ENCODE results near the gene ELMOD3. TPM values are rescaled to one million over a fixed set of nuclear protein-coding genes. Genes with fewer than 3 reads are reported as not detected.
"Not testable (repeated sequence)": the region's sequence is repeated elsewhere in the genome, so short reads cannot be mapped to it uniquely, and the experiment has no call there.

The ELMOD3 gene
- total and polyA plus RNA-seq, 8 donors, result 3.9 to 22.9 (median 8.0) TPM

DNA sequence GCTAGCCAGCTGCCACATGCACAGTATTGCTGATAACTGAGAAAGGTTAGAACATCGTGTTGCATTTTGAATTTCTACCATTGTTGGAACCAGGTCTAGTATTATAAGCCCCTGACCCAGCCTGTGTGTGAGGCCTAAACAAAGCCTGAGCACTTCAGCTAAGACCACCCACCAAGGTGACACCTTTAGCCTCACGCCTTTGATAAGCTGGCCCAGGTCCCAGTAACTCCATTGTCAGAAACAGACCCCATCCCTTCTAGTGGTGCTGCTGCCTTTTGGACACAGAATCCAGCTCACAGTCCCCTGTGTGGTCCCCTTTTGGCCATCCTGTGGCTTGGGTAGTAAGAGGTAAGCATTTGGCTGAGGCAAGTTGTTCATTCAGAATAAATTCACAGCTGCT is 1.6 kb downstream of the ELMOD3 start:
- intact Hi-C loops (cut with DNase I), result no loop called here
- no peak for FAIRE-seq
- H3K36me3 ChIP-seq, result peaks cover 0 to under 1% (median 0%) of the 10 kb centered on the region in 3 donors

DNA sequence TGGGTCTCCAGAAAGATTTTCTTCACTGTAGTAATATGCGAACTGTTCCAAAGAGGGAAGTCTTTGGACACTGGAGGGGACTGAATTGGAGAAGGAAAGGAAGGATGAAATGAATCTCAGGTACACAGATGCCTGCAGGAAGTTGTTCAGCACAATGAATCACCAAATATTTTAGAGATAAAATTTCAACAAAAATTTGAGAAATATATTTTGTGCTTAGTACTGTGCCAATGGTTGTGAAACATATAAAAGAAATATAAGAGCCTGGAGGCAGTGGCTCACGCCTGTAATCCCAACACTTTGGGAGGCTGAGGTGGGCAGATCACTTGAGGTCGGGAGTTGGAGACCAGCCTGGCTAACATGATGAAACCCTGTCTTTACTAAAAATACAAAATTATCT is 3.2 kb downstream of the ELMOD3 start:
- peaks cover 2 to 8% (median 5%) of the 10 kb centered on the region in 3 donors for H3K4me1 ChIP-seq
- DNase-seq (no peak), ATAC-seq (no peak), FAIRE-seq (no peak)
- H3K4me3 ChIP-seq, result no peak overlapping the region
- H3K27me3 ChIP-seq, result no peaks in the 10 kb centered on the region
- no peak overlapping the region for H3K27ac ChIP-seq
- peaks cover 0 to 4% (median 0%) of the 10 kb centered on the region in 4 donors for H3K9me3 ChIP-seq
- TF ChIP-seq, protein P1, sequence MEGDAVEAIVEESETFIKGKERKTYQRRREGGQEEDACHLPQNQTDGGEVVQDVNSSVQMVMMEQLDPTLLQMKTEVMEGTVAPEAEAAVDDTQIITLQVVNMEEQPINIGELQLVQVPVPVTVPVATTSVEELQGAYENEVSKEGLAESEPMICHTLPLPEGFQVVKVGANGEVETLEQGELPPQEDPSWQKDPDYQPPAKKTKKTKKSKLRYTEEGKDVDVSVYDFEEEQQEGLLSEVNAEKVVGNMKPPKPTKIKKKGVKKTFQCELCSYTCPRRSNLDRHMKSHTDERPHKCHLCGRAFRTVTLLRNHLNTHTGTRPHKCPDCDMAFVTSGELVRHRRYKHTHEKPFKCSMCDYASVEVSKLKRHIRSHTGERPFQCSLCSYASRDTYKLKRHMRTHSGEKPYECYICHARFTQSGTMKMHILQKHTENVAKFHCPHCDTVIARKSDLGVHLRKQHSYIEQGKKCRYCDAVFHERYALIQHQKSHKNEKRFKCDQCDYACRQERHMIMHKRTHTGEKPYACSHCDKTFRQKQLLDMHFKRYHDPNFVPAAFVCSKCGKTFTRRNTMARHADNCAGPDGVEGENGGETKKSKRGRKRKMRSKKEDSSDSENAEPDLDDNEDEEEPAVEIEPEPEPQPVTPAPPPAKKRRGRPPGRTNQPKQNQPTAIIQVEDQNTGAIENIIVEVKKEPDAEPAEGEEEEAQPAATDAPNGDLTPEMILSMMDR (IDR thresholded peaks at IDR 0.05), result no peak
- H3K36me3 ChIP-seq, result peaks cover 0 to under 1% (median 0%) of the 10 kb centered on the region in 3 donors
- WGBS, 2 donors, result 89 to 94% methylated on average over 3 of the region's 3 CpGs
- intact Hi-C loops (cut with DNase I), result no loop called here

More for the DNA sequence above, 1.6 kb downstream of the ELMOD3 start:
- Histone ChIP-seq H3K9me3 (peaks cover 0 to 4% (median 0%) of the 10 kb centered on the region in 4 donors), H3K4me3 (no peak overlapping the region), H3K27ac (no peak overlapping the region), H3K4me1 (peaks cover 3 to 9% (median 5%) of the 10 kb centered on the region in 3 donors), H3K27me3 (no peaks in the 10 kb centered on the region)
- 69 to 90% methylated on average over 2 of the region's 2 CpGs for WGBS, 2 donors
- ATAC-seq, result no peak
- DNase-seq, result no peak
- TF ChIP-seq, protein P1 (IDR thresholded peaks at IDR 0.05), result no peak

DNA sequence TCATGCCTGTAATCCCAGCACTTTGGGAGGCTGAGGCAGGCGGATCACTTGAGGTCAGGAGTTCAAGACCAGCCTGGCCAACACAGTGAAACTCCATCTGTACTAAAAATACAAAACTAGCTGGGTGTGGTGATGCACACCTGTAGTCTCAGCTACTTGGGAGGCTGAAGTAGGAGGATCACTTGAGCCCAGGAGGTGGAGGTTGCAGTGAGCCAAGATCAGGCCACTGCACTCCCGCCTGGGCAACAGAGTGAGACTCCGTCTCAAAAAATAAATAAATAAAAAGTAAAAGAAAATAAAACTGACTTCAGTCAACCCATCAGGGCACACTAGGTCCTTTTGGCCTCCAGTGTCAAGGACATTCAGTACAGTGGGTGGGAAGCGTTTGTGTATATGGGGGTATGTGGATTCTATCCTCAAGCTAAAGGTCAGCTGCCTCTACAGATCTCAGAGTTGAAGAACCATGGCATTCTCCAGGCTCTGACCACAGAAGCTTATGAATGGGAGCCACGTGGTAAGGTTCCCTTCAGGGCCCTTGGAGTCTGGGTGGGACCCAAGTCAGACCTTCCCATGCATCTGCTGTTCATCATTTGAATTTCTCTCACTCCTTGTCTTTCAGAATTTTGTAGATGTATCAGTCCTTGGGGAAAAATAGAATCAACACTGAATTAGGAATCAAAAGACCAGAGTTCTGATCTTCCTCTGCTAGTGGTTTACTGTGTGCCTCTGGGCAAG is 8.3 kb downstream of the ELMOD3 start:
- H3K9me3 ChIP-seq, H3K4me3 ChIP-seq: not testable (repeated sequence)
- WGBS, 2 donors, result 84 to 85% methylated on average over 5 of the region's 5 CpGs

DNA sequence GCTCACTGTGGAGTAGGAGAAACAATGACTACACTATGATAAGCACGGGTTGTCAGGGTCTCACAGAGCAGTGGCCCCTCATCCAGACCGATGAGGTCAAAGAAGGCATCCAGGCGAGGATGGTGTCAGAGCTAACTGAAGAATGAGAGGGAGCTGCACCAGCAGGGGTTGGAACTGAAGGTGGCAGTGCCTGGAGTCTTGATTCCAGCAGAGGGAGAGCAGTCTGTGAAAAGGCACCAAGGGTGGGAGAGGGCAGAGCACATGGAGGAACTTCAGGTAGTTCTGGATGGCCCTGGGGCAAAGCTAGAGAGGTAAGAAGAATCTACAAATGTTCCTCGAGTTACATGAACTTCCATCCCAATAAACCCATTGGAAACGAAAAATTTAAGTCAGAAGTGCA is 12.6 kb downstream of the ELMOD3 start:
- H3K27me3 ChIP-seq, result no peaks in the 10 kb centered on the region
- FAIRE-seq (no peak), ATAC-seq (no peak), DNase-seq (no peak)
- no peaks in the 10 kb centered on the region for H3K4me1 ChIP-seq
- no peaks in the 10 kb centered on the region for H3K9me3 ChIP-seq
- H3K36me3 ChIP-seq, result peaks cover 0 to 8% (median 0%) of the 10 kb centered on the region in 3 donors
- TF ChIP-seq, protein P1 (IDR thresholded peaks at IDR 0.05), result no peak
- no peak overlapping the region for H3K27ac ChIP-seq
- H3K4me3 ChIP-seq, result no peak overlapping the region
- intact Hi-C loops (cut with DNase I), result no loop called here
- WGBS, 2 donors, result 70 to 74% methylated on average over 5 of the region's 5 CpGs

More for the DNA sequence above, 8.3 kb downstream of the ELMOD3 start:
- ATAC-seq; H3K27me3 ChIP-seq; intact Hi-C loops (cut with DNase I); DNase-seq; FAIRE-seq; H3K4me1 ChIP-seq; H3K27ac ChIP-seq; H3K36me3 ChIP-seq: not testable (repeated sequence)

DNA sequence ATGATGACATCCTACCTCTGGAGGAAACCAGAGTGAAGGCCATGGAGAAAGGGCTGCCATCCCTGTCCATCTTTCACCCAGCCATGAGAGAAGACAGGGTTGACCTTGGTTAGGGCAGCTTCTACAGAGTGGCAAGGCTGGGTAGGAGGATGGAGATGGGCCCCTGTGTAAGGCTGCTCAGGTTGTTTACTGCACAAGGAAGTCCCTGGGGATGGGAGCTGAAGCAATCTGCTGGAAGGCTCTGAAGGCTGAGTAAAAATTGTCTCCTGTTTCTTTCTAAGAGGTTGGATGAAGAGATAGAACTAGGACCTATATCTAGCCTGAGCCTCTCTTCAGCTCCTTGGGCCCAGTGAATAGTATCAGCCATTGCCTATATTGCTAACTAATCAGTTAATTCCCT is 14.4 kb downstream of the ELMOD3 start:
- Histone ChIP-seq H3K4me3 (no peak overlapping the region), H3K4me1 (no peaks in the 10 kb centered on the region), H3K9me3 (no peaks in the 10 kb centered on the region), H3K27me3 (no peaks in the 10 kb centered on the region), H3K27ac (no peak overlapping the region), H3K36me3 (no peaks in the 10 kb centered on the region)
- DNase-seq (no peak), FAIRE-seq (no peak), ATAC-seq (no peak)
- TF ChIP-seq, protein P1 (IDR thresholded peaks at IDR 0.05), result no peak
- intact Hi-C loops (cut with DNase I), result no loop called here

Measured in pancreas (tissue), 10 donors.